K562 (cell line): Measurements from ENCODE around the gene TMEM185A. TPM values are rescaled to one million over a fixed set of nuclear protein-coding genes. Genes with fewer than 3 reads are reported as not detected.
"Not testable (repeated sequence)": the region's sequence is repeated elsewhere in the genome, so short reads cannot be mapped to it uniquely, and the experiment has no call there.

Experiments used
- ATAC-seq: fragments of 200-7000 bp; cut with Tn5 transposase; 3 replicates; pipeline ENCODE4 v1.9.1; 2020; ENCODE audit warnings: moderate library complexity
- BruUV-seq: library from RNA; stranded (reverse); fragments of 400-500 nt; replicated peaks from 2 replicates; lab custom pipeline; 2021; lab: Mats Ljungman, UMichigan
- CTCF ChIA-PET: fragments of 300-600 bp; formaldehyde crosslinking; extraction: SDS; loops from one replicate; lab custom pipeline; 2021; ENCODE audit warnings: low intra/inter-chr PET ratio; lab: Yijun Ruan, JAX
- POLR2A ChIA-PET: fragments of 300-600, 350-650 bp; sonication (Branson Sonifier 250); formaldehyde crosslinking; extraction: SDS; loops from one replicate; lab custom pipeline; 2021; ENCODE audit warnings: antibody characterized with exemption, inconsistent platforms; lab: Yijun Ruan, JAX
- DNase-seq, 4 experiments: peaks; one replicate each; pipeline versions ENCODE4 v3.0.0 to v3.0.0-alpha.2; 2011 to 2018; ENCODE audit warnings: low spot score in 3 of 4, mixed read lengths in 3 of 4; ENCODE audit errors: extremely low read depth in 1 of 4
- FAIRE-seq: peaks from 2 replicates; lab custom pipeline; 2011; peaks lifted over from hg19 to GRCh38; lab: Jason Lieb, UNC
- H2AFZ ChIP-seq: 2 replicates; pipeline ENCODE4 v1.6.0; 2011; ENCODE audit warnings: low read depth, low read length, control low read depth, inconsistent platforms
- H3K27ac ChIP-seq: fragments of 200-600 bp; 3 replicates; pipeline ENCODE4 v1.8.0; 2011; ENCODE audit warnings: low read depth, mild to moderate bottlenecking, control low read depth, inconsistent platforms, low read length, moderate library complexity, mixed read lengths; ENCODE audit errors: extremely low read depth
- H3K27me3 ChIP-seq, 2 experiments: fragments of 300-600 bp in 1 of 2; 2 replicates in 1 of 2; 3 replicates in 1 of 2; pipeline versions ENCODE4 v1.6.0 to v1.8.0; 2011; ENCODE audit warnings: inconsistent platforms in 2 of 2, low read length in 2 of 2, mild to moderate bottlenecking in 1 of 2, mixed read lengths in 1 of 2, moderate library complexity in 1 of 2; ENCODE audit not compliant: control insufficient read depth in 2 of 2, insufficient read depth in 2 of 2
- H3K36me3 ChIP-seq: fragments of 300-600 bp; 3 replicates; pipeline ENCODE4 v1.8.0; 2011; ENCODE audit warnings: mild to moderate bottlenecking, low read length, inconsistent platforms; ENCODE audit not compliant: control insufficient read depth, insufficient read depth
- H3K4me1 ChIP-seq, 2 experiments: fragments of 200-600 bp in 1 of 2; replicated peaks in 1 of 2; 2 replicates in 1 of 2; 3 replicates in 1 of 2; pipeline versions ENCODE4 v1.5.1 to v1.8.0; 2011; ENCODE audit warnings: inconsistent platforms in 2 of 2, low read length in 2 of 2, mild to moderate bottlenecking in 1 of 2, mixed read lengths in 1 of 2, moderate library complexity in 1 of 2; ENCODE audit not compliant: control insufficient read depth in 2 of 2, insufficient read depth in 2 of 2
- H3K4me2 ChIP-seq: 2 replicates; pipeline ENCODE4 v1.6.1; 2011; ENCODE audit warnings: low read length, control low read depth, inconsistent platforms, mixed read lengths; ENCODE audit not compliant: insufficient read depth
- H3K4me3 ChIP-seq: fragments of 200-600 bp; sonication (generic), shearing (Covaris generic); 2 replicates; pipeline ENCODE4 v1.5.1; 2016; ENCODE audit warnings: control low read depth, inconsistent platforms
- H3K79me2 ChIP-seq: fragments of 200-600 bp; 3 replicates; pipeline ENCODE4 v1.8.0; 2011; ENCODE audit warnings: low read length, inconsistent platforms; ENCODE audit not compliant: control insufficient read depth, insufficient read depth
- H3K9ac ChIP-seq, 2 experiments: 2 replicates each; pipeline versions ENCODE4 v1.6.0 to v1.6.1; 2011; ENCODE audit warnings: low read depth in 2 of 2, low read length in 2 of 2, control low read depth in 1 of 2, inconsistent platforms in 1 of 2, mild to moderate bottlenecking in 1 of 2, mixed read lengths in 1 of 2; ENCODE audit not compliant: insufficient read depth in 1 of 2
- H3K9me1 ChIP-seq: one replicate; pipeline ENCODE4 v1.6.0; 2011; ENCODE audit warnings: inconsistent platforms, mild to moderate bottlenecking, low read length, moderate library complexity; ENCODE audit not compliant: control insufficient read depth, insufficient read depth
- H3K9me3 ChIP-seq: replicated peaks from 2 replicates; pipeline ENCODE4 v1.5.1; 2011; ENCODE audit warnings: low read depth, low read length, inconsistent platforms; ENCODE audit not compliant: control insufficient read depth, insufficient read depth
- H4K20me1 ChIP-seq: replicated peaks from 2 replicates; pipeline ENCODE4 v1.6.1; 2011; ENCODE audit warnings: low read length, inconsistent platforms, mixed read lengths; ENCODE audit not compliant: control insufficient read depth, insufficient read depth
- MAFF ChIP-seq: IDR thresholded peaks from 2 replicates; pipeline ENCODE4 v1.6.1; 2012; ENCODE audit warnings: low read length, improper control_type of control experiment
- WGBS: fragments of 100-300 bp; shearing (Covaris generic); methylation state at CpG from one replicate; pipeline ENCODE4 v1.1.6; 2016; ENCODE audit warnings: low coverage, mixed read lengths; ENCODE audit not compliant: insufficient coverage; ENCODE audit errors: missing lambda C conversion rate; 5-methylcytosine and 5-hydroxymethylcytosine counted together
- in situ Hi-C: fragments of 300-500 bp; cut with MboI; formaldehyde crosslinking; loops from 4 replicates; pipeline ENCODE4 v1.15.0; 2018; ENCODE audit warnings: inconsistent platforms, mixed read lengths
- intact Hi-C: fragments of 100-400 bp; cut with micrococcal nuclease; formaldehyde crosslinking; loops from 2 replicates; pipeline ENCODE4 v1.14.2; 2022
- polyA plus RNA-seq, 8 experiments: library from polyadenylated mRNA; depleted of rRNA in 4 of 8; stranded (reverse) in 5 of 8; unstranded in 3 of 8; fragments of >200 nt; fragmentation: Nextera tagmentation in 2 of 8; fragmentation: Illumina TruSeq in 1 of 8; extraction: Ambion mirVana in 2 of 8; extraction: Trizol in 1 of 8; gene quantifications; 2 replicates each; pipeline versions ENCODE4 v1.2.1 to v1.2.3, GENCODE V29; 2011 to 2014; ENCODE audit warnings: inconsistent platforms in 1 of 8, missing spikeins in 1 of 8
- total RNA-seq, 7 experiments: library from RNA; depleted of rRNA in 6 of 7; stranded (reverse); fragments of >200 nt in 6 of 7; fragmentation: Illumina TruSeq in 2 of 7; extraction: Trizol in 2 of 7; gene quantifications; 2 replicates each; pipeline versions ENCODE4 v1.2.1 to v1.2.3, GENCODE V29; 2011 to 2021; ENCODE audit warnings: low replicate concordance in 1 of 7

TMEM185A gene
- total and polyA plus RNA-seq, 9 of the 15 experiments (the other 6 are each of a cell fraction or from before 2014, with no cell fraction given): 0.97 to 13.7 (median 5.4) TPM

DNA sequence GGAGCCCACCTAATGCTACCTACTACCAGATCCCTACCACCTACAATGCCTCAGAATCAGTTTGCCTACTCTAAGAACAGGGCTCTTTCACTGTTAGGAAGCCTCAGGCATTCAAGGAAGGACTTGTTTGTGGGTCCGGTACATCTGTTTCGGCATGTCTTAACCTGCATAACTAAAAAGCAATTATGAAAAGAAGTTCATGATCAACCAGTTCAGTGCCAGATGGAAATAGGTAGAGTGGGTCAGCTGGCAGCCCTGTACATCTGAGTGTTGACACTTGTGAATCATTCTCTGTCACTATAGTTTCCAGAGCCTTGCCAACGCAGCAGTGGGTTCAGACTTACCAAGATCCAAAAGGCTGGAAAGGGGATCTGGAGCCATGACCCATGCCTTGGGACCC lies 3.3 kb downstream of the TMEM185A start:
- no peak for FAIRE-seq
- 50% methylated on average over 2 of the region's 3 CpGs for WGBS
- peaks cover 2% of the 10 kb centered on the region; the same call in 1 of the 3 replicates for H3K79me2 ChIP-seq

DNA sequence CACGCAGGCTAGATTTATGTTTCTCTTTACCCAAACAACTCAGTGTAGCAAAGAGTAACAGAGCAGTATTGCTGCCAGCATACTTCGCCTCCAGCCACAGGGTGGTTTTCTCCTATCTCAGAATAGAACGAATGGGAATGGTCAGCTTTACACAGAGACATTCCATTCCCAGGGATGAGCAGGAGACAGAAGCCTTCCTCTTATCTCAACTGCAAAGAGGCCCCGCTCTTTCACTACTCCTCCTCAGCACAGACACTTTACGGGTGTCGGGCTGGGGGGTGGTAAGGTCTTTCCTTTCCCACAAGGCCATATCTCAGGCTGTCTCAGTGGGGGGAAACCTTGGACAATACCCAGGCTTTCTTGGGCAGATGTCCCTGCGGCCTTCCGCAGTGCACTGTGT lies 4.8 kb downstream of the TMEM185A start:
- H2AFZ ChIP-seq, H3K9me1 ChIP-seq, H3K27ac ChIP-seq, intact Hi-C loops, ATAC-seq, POLR2A ChIA-PET, FAIRE-seq, H3K9ac ChIP-seq, DNase-seq, H4K20me1 ChIP-seq, BruUV-seq, H3K36me3 ChIP-seq, H3K4me1 ChIP-seq, H3K9me3 ChIP-seq, H3K4me3 ChIP-seq, H3K79me2 ChIP-seq, H3K4me2 ChIP-seq, CTCF ChIA-PET, H3K27me3 ChIP-seq: not testable (repeated sequence)
- 20% methylated on average over 8 of the region's 8 CpGs for WGBS
- in situ Hi-C loops: loop anchor here (25.0 kb wide), 1 partner anchor 115 kb away; the partner anchor contains the start of gene IDS

More for the DNA sequence above, 3.3 kb downstream of the TMEM185A start:
- ChIA-PET CTCF (no interaction called here), POLR2A (no interaction called here)
- in situ Hi-C loops (loop anchor here (25.0 kb wide), 1 partner anchor 116 kb away; the partner anchor contains the start of gene IDS), intact Hi-C loops (no loop called here)
- peaks cover 4% of the 10 kb centered on the region; the same call in 1 of the 2 replicates for H4K20me1 ChIP-seq
- peaks cover 0 to 11% of the 10 kb centered on the region in 2 experiments; a peak in 2 of 5 replicates for H3K4me1 ChIP-seq
- no peak overlapping the region for H3K4me3 ChIP-seq
- no peak overlapping the region for H3K27ac ChIP-seq
- peaks cover 0 to 9% of the 10 kb centered on the region in 2 experiments; a peak in 2 of 5 replicates for H3K27me3 ChIP-seq
- DNase-seq (no peak), ATAC-seq (no peak)
- H3K9me1 ChIP-seq: no peaks in the 10 kb centered on the region
- BruUV-seq: no TSS peak
- TF ChIP-seq MAFF: no peak
- H3K4me2 ChIP-seq: no peak overlapping the region
- no peak overlapping the region for H2AFZ ChIP-seq
- no peaks in the 10 kb centered on the region for H3K36me3 ChIP-seq
- H3K9ac ChIP-seq: no peak overlapping the region
- no peaks in the 10 kb centered on the region for H3K9me3 ChIP-seq

DNA sequence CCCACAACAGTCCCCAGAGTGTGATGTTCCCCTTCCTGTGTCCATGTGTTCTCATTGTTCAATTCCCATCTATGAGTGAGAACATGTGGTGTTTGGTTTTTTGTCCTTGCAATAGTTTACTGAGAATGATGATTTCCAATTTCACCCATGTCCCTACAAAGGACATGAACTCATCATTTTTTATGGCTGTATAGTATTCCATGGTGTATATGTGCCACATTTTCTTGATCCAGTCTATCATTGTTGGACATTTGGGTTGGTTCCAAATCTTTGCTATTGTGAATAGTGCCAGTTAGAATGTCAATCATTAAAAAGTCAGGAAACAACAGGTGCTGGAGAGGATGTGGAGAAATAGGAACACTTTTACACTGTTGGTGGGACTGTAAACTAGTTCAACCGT lies 11.9 kb downstream of the TMEM185A start:
- H3K79me2 ChIP-seq, H3K27ac ChIP-seq, H4K20me1 ChIP-seq, CTCF ChIA-PET, H3K9me3 ChIP-seq, H3K4me3 ChIP-seq, POLR2A ChIA-PET, H2AFZ ChIP-seq, DNase-seq, H3K36me3 ChIP-seq, H3K4me2 ChIP-seq, H3K4me1 ChIP-seq, FAIRE-seq, H3K9me1 ChIP-seq, BruUV-seq, H3K9ac ChIP-seq, H3K27me3 ChIP-seq, in situ Hi-C loops, intact Hi-C loops, ATAC-seq: not testable (repeated sequence)
- no CpG with 5 or more reads among the region's 1 CpG for WGBS
